Immature natural killer cell (primary cell): Measurements from ENCODE around the gene PCDHA4. TPM values are rescaled to one million over a fixed set of nuclear protein-coding genes. Genes with fewer than 3 reads are reported as not detected.
"Not testable (repeated sequence)": the region's sequence is repeated elsewhere in the genome, so short reads cannot be mapped to it uniquely, and the experiment has no call there.

ENCODE experiments used
- DNase-seq, 3 donors: peaks; one replicate each; pipeline ENCODE4 v3.0.0; 2022; ENCODE audit warnings: mixed read lengths in 1 of 3
- H3K27ac Mint-ChIP-seq, 6 donors: one replicate each; pipeline ENCODE4 v1.8.0; 2020; ENCODE audit warnings: mixed read lengths in 6 of 6, mild to moderate bottlenecking in 5 of 6, inconsistent platforms in 4 of 6, moderate library complexity in 3 of 6
- H3K27me3 Mint-ChIP-seq, 3 donors: one replicate each; pipeline ENCODE4 v1.8.0; 2020 to 2021; ENCODE audit warnings: low read depth in 3 of 3, mild to moderate bottlenecking in 3 of 3, mixed read lengths in 3 of 3, moderate library complexity in 3 of 3, inconsistent platforms in 1 of 3
- H3K36me3 Mint-ChIP-seq, 3 donors: one replicate each; pipeline ENCODE4 v1.8.0; 2020; ENCODE audit warnings: mixed read lengths in 3 of 3, inconsistent platforms in 2 of 3, mild to moderate bottlenecking in 2 of 3
- H3K4me1 Mint-ChIP-seq, 2 donors: one replicate each; pipeline ENCODE4 v1.8.0; 2020; ENCODE audit warnings: inconsistent platforms in 2 of 2, mild to moderate bottlenecking in 2 of 2, mixed read lengths in 2 of 2, moderate library complexity in 1 of 2
- H3K4me3 Mint-ChIP-seq, 5 donors: one replicate each; pipeline ENCODE4 v1.8.0; 2020; ENCODE audit warnings: mild to moderate bottlenecking in 5 of 5, mixed read lengths in 5 of 5, inconsistent platforms in 3 of 5, moderate library complexity in 3 of 5
- H3K9me3 Mint-ChIP-seq, 6 donors: one replicate each; pipeline ENCODE4 v1.8.0; 2020; ENCODE audit warnings: mild to moderate bottlenecking in 6 of 6, mixed read lengths in 6 of 6, inconsistent platforms in 4 of 6, moderate library complexity in 3 of 6
- polyA plus RNA-seq, 3 donors: library from polyadenylated mRNA; unstranded; fragments of 300-500 nt; fragmentation: Illumina TruSeq; gene quantifications; one replicate each; pipeline ENCODE4 v1.2.3, GENCODE V29; 2021

The PCDHA4 gene
- polyA plus RNA-seq, 3 donors from 2014 or later, result not detected

GRCh38 chr5:140796718-140797095 is 10.2 kb upstream of the PCDHA4 start:
- Mint-ChIP-seq H3K36me3 (peaks cover 3 to 18% (median 3%) of the 10 kb centered on the region in 3 donors), H3K4me3 (no peak overlapping the region), H3K9me3 (peaks cover 12 to 63% (median 41%) of the 10 kb centered on the region in 6 donors), H3K27me3 (peaks cover 2 to 23% (median 5%) of the 10 kb centered on the region in 3 donors), H3K4me1 (no peaks in the 10 kb centered on the region), H3K27ac (no peak overlapping the region)
- DNase-seq, result no peak

- no peak for DNase-seq
- Mint-ChIP-seq H3K4me1 (no peaks in the 10 kb centered on the region), H3K36me3 (peaks cover 0 to 8% (median 4%) of the 10 kb centered on the region in 3 donors), H3K4me3 (no peak within 1 kb of the TSS), H3K27ac (no peak within 1 kb of the TSS), H3K27me3 (peaks cover 6 to 22% (median 16%) of the 10 kb centered on the region in 3 donors), H3K9me3 (peaks cover 10 to 47% (median 29%) of the 10 kb centered on the region in 6 donors)
Observed at GRCh38 chr5:140800816-140801493, 5.9 kb upstream of the PCDHA4 start, which contains the start of gene PCDHA3. TSS of gene PCDHA3 (plus strand) at chr5:140801057.

- peaks cover under 1 to 8% (median 4%) of the 10 kb centered on the region in 3 donors for H3K36me3 Mint-ChIP-seq
- H3K9me3 Mint-ChIP-seq, result peaks cover 10 to 47% (median 30%) of the 10 kb centered on the region in 6 donors
- no peak for DNase-seq
- peaks cover 6 to 26% (median 16%) of the 10 kb centered on the region in 3 donors for H3K27me3 Mint-ChIP-seq
- H3K4me3 Mint-ChIP-seq, result no peak overlapping the region
- no peaks in the 10 kb centered on the region for H3K4me1 Mint-ChIP-seq
- H3K27ac Mint-ChIP-seq, result no peak overlapping the region
Observed at GRCh38 chr5:140801494-140801841, 5.4 kb upstream of the PCDHA4 start.

GRCh38 chr5:140802381-140802780 is 4.5 kb upstream of the PCDHA4 start:
- not testable (repeated sequence) for H3K36me3 Mint-ChIP-seq, DNase-seq, H3K4me3 Mint-ChIP-seq

GRCh38 chr5:140802781-140803271 is 4.0 kb upstream of the PCDHA4 start:
- Mint-ChIP-seq H3K27ac (no peak overlapping the region), H3K9me3 (peaks cover 10 to 52% (median 32%) of the 10 kb centered on the region in 6 donors), H3K36me3 (peaks cover 4 to 5% (median 5%) of the 10 kb centered on the region in 3 donors), H3K4me1 (no peaks in the 10 kb centered on the region), H3K4me3 (no peak overlapping the region), H3K27me3 (peaks cover 6 to 31% (median 20%) of the 10 kb centered on the region in 3 donors)
- no peak for DNase-seq

More at GRCh38 chr5:140802381-140802780, 4.5 kb upstream of the PCDHA4 start:
- not testable (repeated sequence) for H3K27ac Mint-ChIP-seq, H3K4me1 Mint-ChIP-seq
- H3K27me3 Mint-ChIP-seq, result peaks cover 6 to 31% (median 20%) of the 10 kb centered on the region in 3 donors
- H3K9me3 Mint-ChIP-seq, result peaks cover 9 to 50% (median 30%) of the 10 kb centered on the region in 6 donors

- H3K36me3 Mint-ChIP-seq, H3K27ac Mint-ChIP-seq, H3K4me1 Mint-ChIP-seq, H3K4me3 Mint-ChIP-seq, DNase-seq: not testable (repeated sequence)
- Mint-ChIP-seq H3K9me3 (peaks cover 16 to 49% (median 25%) of the 10 kb centered on the region in 6 donors), H3K27me3 (peaks cover 4 to 20% (median 18%) of the 10 kb centered on the region in 3 donors)
Observed at GRCh38 chr5:140808241-140808888, 1.5 kb downstream of the PCDHA4 start.

- no peak overlapping the region for H3K4me3 Mint-ChIP-seq
- peaks cover 2 to 21% (median 13%) of the 10 kb centered on the region in 3 donors for H3K27me3 Mint-ChIP-seq
- peaks cover 12 to 45% (median 21%) of the 10 kb centered on the region in 6 donors for H3K9me3 Mint-ChIP-seq
- no peaks in the 10 kb centered on the region for H3K4me1 Mint-ChIP-seq
- no peak overlapping the region for H3K27ac Mint-ChIP-seq
- no peak for DNase-seq
- H3K36me3 Mint-ChIP-seq, result peaks cover 0 to 5% (median 4%) of the 10 kb centered on the region in 3 donors
Observed at GRCh38 chr5:140808889-140809291, 2.0 kb downstream of the PCDHA4 start.

- Mint-ChIP-seq H3K4me3 (no peak within 1 kb of the TSS), H3K9me3 (peaks cover 4 to 28% (median 9%) of the 10 kb centered on the region in 6 donors), H3K36me3 (no peaks in the 10 kb centered on the region), H3K4me1 (no peaks in the 10 kb centered on the region), H3K27ac (no peak within 1 kb of the TSS), H3K27me3 (peaks cover 2 to 10% (median 8%) of the 10 kb centered on the region in 3 donors)
- DNase-seq, result no peak
Observed at GRCh38 chr5:140821375-140822280, 14.8 kb downstream of the PCDHA4 start, which contains the start of gene PCDHA5. TSS of gene PCDHA5 (plus strand) at chr5:140821613.

GRCh38 chr5:140822281-140822629 is 15.4 kb downstream of the PCDHA4 start:
- peaks cover 4 to 32% (median 12%) of the 10 kb centered on the region in 6 donors for H3K9me3 Mint-ChIP-seq
- no peak overlapping the region for H3K4me3 Mint-ChIP-seq
- peaks cover 2 to 13% (median 13%) of the 10 kb centered on the region in 3 donors for H3K27me3 Mint-ChIP-seq
- DNase-seq, result no peak
- H3K4me1 Mint-ChIP-seq, result no peaks in the 10 kb centered on the region
- no peaks in the 10 kb centered on the region for H3K36me3 Mint-ChIP-seq
- no peak overlapping the region for H3K27ac Mint-ChIP-seq

GRCh38 chr5:140822969-140823368 is 16.1 kb downstream of the PCDHA4 start:
- not testable (repeated sequence) for H3K27ac Mint-ChIP-seq, H3K36me3 Mint-ChIP-seq, H3K4me3 Mint-ChIP-seq, H3K4me1 Mint-ChIP-seq, DNase-seq
- Mint-ChIP-seq H3K9me3 (peaks cover 3 to 39% (median 18%) of the 10 kb centered on the region in 6 donors), H3K27me3 (peaks cover 7 to 15% (median 14%) of the 10 kb centered on the region in 3 donors)

GRCh38 chr5:140823475-140823874 is 16.6 kb downstream of the PCDHA4 start:
- no peak overlapping the region for H3K4me3 Mint-ChIP-seq
- H3K27me3 Mint-ChIP-seq, result peaks cover 9 to 14% (median 13%) of the 10 kb centered on the region in 3 donors
- H3K9me3 Mint-ChIP-seq, result peaks cover 2 to 44% (median 20%) of the 10 kb centered on the region in 6 donors
- peaks cover 0 to 6% (median 0%) of the 10 kb centered on the region in 3 donors for H3K36me3 Mint-ChIP-seq
- no peak for DNase-seq
- no peaks in the 10 kb centered on the region for H3K4me1 Mint-ChIP-seq
- H3K27ac Mint-ChIP-seq, result no peak overlapping the region

GRCh38 chr5:140827704-140828361 is 21.0 kb downstream of the PCDHA4 start, which contains the start of gene PCDHA6:
TSS of gene PCDHA6 (plus strand) at chr5:140827960. CDS start at chr5:140828092, 132 bp downstream.
- Mint-ChIP-seq H3K9me3 (peaks cover 7 to 60% (median 33%) of the 10 kb centered on the region in 6 donors), H3K27me3 (peaks cover 12 to 25% (median 19%) of the 10 kb centered on the region in 3 donors), H3K36me3 (peaks cover 0 to 13% (median 0%) of the 10 kb centered on the region in 3 donors), H3K4me1 (no peaks in the 10 kb centered on the region), H3K27ac (no peak within 1 kb of the TSS), H3K4me3 (no peak within 1 kb of the TSS)
- DNase-seq, result no peak

- Mint-ChIP-seq H3K27me3 (peaks cover 12 to 25% (median 21%) of the 10 kb centered on the region in 3 donors), H3K27ac (no peak overlapping the region), H3K9me3 (peaks cover 7 to 64% (median 37%) of the 10 kb centered on the region in 6 donors), H3K4me1 (no peaks in the 10 kb centered on the region), H3K4me3 (no peak overlapping the region), H3K36me3 (peaks cover 0 to 14% (median 0%) of the 10 kb centered on the region in 3 donors)
- DNase-seq, result no peak
Observed at GRCh38 chr5:140828362-140828737, 21.5 kb downstream of the PCDHA4 start.
